Measurements from ENCODE around the gene NUBP2.

NUBP2 gene

GRCh38 chr16:1749152-1750117, 33.3 kb upstream of the NUBP2 start:
- no peak overlapping the region for H3K4me3 ChIP-seq (ENCODE audit: control insufficient read depth, low read depth, low read length)
- TF ChIP-seq CTCF (conservative IDR thresholded peaks at IDR 0.05; ENCODE audit: control insufficient read depth, insufficient read depth, low read depth, low read length), result no peak
- DNase-seq (ENCODE audit: low read depth), result peak; percentile 52

DNA sequence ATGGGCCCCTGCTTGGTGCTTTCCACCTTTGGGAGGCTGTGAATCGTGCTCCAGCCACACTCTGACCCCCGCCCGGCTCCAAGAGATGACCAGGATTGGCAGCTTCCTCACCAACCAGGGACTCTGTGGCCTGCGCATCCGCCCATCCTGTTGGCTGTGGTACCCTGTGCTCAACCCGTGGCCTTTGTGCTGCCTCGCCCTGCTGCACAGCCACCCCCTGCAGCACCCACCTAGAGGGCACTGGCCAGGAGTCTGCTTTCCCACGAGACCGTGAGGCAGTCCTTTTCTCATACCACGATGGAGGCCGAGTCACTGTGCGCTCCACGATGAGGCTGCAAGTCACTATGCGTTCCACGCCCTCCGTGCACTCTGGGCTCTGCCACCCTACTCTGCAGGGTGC, 30.8 kb upstream of the NUBP2 start:
- no peak overlapping the region for H3K4me3 ChIP-seq (ENCODE audit: control insufficient read depth, low read depth, low read length)
- TF ChIP-seq CTCF (conservative IDR thresholded peaks at IDR 0.05; ENCODE audit: control insufficient read depth, insufficient read depth, low read depth, low read length), result no peak

GRCh38 chr16:1752853-1753252, 29.9 kb upstream of the NUBP2 start:
- H3K4me3 ChIP-seq (ENCODE audit: control insufficient read depth, low read depth, low read length), result no peak overlapping the region
- TF ChIP-seq CTCF (conservative IDR thresholded peaks at IDR 0.05; ENCODE audit: control insufficient read depth, insufficient read depth, low read depth, low read length), result no peak
- DNase-seq (ENCODE audit: low read depth), result no peak

More for the DNA sequence above, 30.8 kb upstream of the NUBP2 start:
- DNase-seq (ENCODE audit: low read depth), result no peak

DNA sequence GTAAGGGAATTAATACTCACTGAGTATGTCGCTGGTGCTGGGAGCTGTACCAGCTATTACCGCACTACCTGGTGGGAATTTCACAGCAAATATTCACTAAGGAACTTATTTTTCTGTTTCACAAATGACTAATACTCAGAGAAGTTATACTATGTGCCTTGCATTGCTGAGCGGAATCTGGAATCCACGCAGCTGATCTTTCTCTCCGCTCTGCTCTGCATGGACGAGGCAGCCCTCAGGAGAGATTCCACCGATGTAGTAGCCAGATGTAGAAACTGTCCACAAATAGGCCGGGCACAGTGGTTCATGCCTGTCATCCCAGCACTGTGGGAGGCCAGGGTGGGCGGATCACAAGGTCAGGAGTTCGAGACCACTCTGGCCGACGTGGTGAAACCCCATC, 28.6 kb upstream of the NUBP2 start:
- no peak overlapping the region for H3K4me3 ChIP-seq (ENCODE audit: control insufficient read depth, low read depth, low read length)
- no peak for TF ChIP-seq CTCF (conservative IDR thresholded peaks at IDR 0.05; ENCODE audit: control insufficient read depth, insufficient read depth, low read depth, low read length)
- no peak for DNase-seq (ENCODE audit: low read depth)

DNA sequence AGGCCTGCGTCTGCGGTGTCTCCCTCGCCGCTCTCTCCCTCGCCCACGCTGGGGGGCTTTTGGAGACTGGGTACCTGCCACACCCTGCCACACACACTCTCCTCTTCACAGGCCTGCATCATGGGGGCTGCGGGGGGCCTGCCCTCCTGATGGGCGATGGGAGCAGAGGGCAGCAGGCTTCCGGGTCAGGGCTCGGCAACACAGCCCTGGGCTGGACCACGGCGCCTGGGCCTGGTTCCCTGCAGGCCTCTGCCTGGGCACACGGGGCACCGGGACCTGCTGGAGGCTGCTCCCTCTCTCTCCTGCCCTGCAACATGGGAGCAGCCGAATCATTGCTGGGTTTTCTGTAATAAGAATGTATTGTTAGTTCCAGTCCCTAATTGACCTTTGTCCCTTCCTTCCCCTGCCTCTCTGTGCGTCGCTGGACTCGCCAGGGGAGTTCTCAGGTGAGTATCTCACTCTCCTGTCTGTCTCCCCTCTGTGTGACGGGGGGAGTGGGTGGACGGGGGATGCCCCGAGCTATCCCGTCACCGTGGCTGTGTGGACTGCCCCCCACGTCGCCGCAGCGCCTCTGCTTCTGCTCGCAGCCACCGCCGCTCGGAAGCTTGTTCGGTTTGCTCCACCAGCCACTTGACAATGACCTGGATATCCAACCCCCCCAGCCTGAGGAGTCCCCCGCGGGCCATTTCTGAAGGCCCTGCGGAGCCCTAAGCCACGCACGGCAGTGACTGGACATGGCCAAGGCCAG, 24.9 kb upstream of the NUBP2 start:
- H3K4me3 ChIP-seq (ENCODE audit: control insufficient read depth, low read depth, low read length), result no peak overlapping the region
- no peak for TF ChIP-seq CTCF (conservative IDR thresholded peaks at IDR 0.05; ENCODE audit: control insufficient read depth, insufficient read depth, low read depth, low read length)
- DNase-seq (ENCODE audit: low read depth), result no peak

GRCh38 chr16:1758923-1759322, 23.8 kb upstream of the NUBP2 start:
- H3K4me3 ChIP-seq (ENCODE audit: control insufficient read depth, low read depth, low read length), result no peak overlapping the region
- DNase-seq (ENCODE audit: low read depth), result no peak
- TF ChIP-seq CTCF (conservative IDR thresholded peaks at IDR 0.05; ENCODE audit: control insufficient read depth, insufficient read depth, low read depth, low read length), result no peak
